ENCODE data around the gene RTF1. TPM values are rescaled to one million over a fixed set of nuclear protein-coding genes. Genes with fewer than 3 reads are reported as not detected.

RTF1 gene
- total RNA-seq, 1 donor from 2014 or later = 9.4 TPM

- no peak for TF ChIP-seq CTCF (IDR thresholded peaks at IDR 0.05)
- Histone ChIP-seq H3K36me3 (peaks cover 72 to 93% of the 10 kb centered on the region in 2 donors), H3K4me3 (no peak overlapping the region), H3K9me3 (no peaks in the 10 kb centered on the region), H3K27me3 (no peaks in the 10 kb centered on the region), H3K4me1 (no peaks in the 10 kb centered on the region), H3K27ac (no peak overlapping the region)
- intact Hi-C loops (cut with DNase I) = no loop called here
- DNase-seq (ENCODE audit: low spot score in 2 of 2) = no peak
These were observed 113.6 kb downstream of the RTF1 start for GRCh38 chr15:41530363-41530956.

Other genes starting within 250 kb of the RTF1 start
- gene EXD1, start 186.3 kb upstream of the RTF1 start, total RNA-seq = not detected
- gene CHP1, start 185.8 kb upstream of the RTF1 start, total RNA-seq = 294 TPM
- gene OIP5, start 84.5 kb upstream of the RTF1 start, total RNA-seq = not detected
- not detected for gene NUSAP1, start 84.2 kb upstream of the RTF1 start, total RNA-seq
- 0.64 TPM for gene NDUFAF1, start 14.6 kb upstream of the RTF1 start, total RNA-seq
- not detected for gene ITPKA, start 76.8 kb downstream of the RTF1 start, total RNA-seq
- gene LTK, start 96.7 kb downstream of the RTF1 start, total RNA-seq = not detected
- gene RPAP1, start 127.2 kb downstream of the RTF1 start, total RNA-seq = 59.4 TPM
- 7.0 TPM for gene TYRO3, start 142.1 kb downstream of the RTF1 start, total RNA-seq
- gene MGA, start 243.3 kb downstream of the RTF1 start, total RNA-seq = 25.3 TPM